T-helper 1 cell (primary cell): ENCODE measurements around the gene CAMTA1.
"Not testable (repeated sequence)": the region's sequence is repeated elsewhere in the genome, so short reads cannot be mapped to it uniquely, and the experiment has no call there.

Experiments used
- DNase-seq, 5 donors: peaks; one replicate each; pipeline ENCODE4 v3.0.0-alpha.2; 2012 to 2020

CAMTA1 gene

GRCh38 chr1:7365706-7366105, 580.5 kb downstream of the CAMTA1 start:
- DNase-seq = no peak

- no peak for DNase-seq
These were observed 581.2 kb downstream of the CAMTA1 start for GRCh38 chr1:7366286-7366954.

- DNase-seq = no peak
These were observed 581.9 kb downstream of the CAMTA1 start for GRCh38 chr1:7366955-7367665.

GRCh38 chr1:7369866-7370265, 584.6 kb downstream of the CAMTA1 start:
- no peak for DNase-seq

GRCh38 chr1:7371926-7372325, 586.7 kb downstream of the CAMTA1 start:
- no peak for DNase-seq

GRCh38 chr1:7372477-7373120, 587.3 kb downstream of the CAMTA1 start:
- no peak for DNase-seq

GRCh38 chr1:7373251-7373650, 588.0 kb downstream of the CAMTA1 start:
- DNase-seq = no peak

- no peak for DNase-seq
These were observed 588.8 kb downstream of the CAMTA1 start for GRCh38 chr1:7373876-7374562.

GRCh38 chr1:7374563-7375160, 589.4 kb downstream of the CAMTA1 start:
- DNase-seq = no peak

GRCh38 chr1:7375329-7375728, 590.1 kb downstream of the CAMTA1 start:
- no peak for DNase-seq

- DNase-seq = no peak
These were observed 590.8 kb downstream of the CAMTA1 start for GRCh38 chr1:7375781-7376660.

GRCh38 chr1:7376676-7377075, 591.4 kb downstream of the CAMTA1 start:
- DNase-seq = no peak

- DNase-seq = no peak
These were observed 593.3 kb downstream of the CAMTA1 start for GRCh38 chr1:7378346-7379130.

GRCh38 chr1:7379441-7379971, 594.3 kb downstream of the CAMTA1 start:
- no peak for DNase-seq

GRCh38 chr1:7380068-7380467, 594.8 kb downstream of the CAMTA1 start:
- not testable (repeated sequence) for DNase-seq

- DNase-seq = no peak
These were observed 595.5 kb downstream of the CAMTA1 start for GRCh38 chr1:7380712-7381111.

GRCh38 chr1:7381729-7382128, 596.5 kb downstream of the CAMTA1 start:
- not testable (repeated sequence) for DNase-seq

GRCh38 chr1:7382971-7383370, 597.7 kb downstream of the CAMTA1 start:
- DNase-seq = no peak

- no peak for DNase-seq
These were observed 598.6 kb downstream of the CAMTA1 start for GRCh38 chr1:7383671-7384520.

GRCh38 chr1:7384679-7385078, 599.4 kb downstream of the CAMTA1 start:
- no peak for DNase-seq
